Stimulated activated CD4-positive, alpha-beta T cell treated with anti-CD3 and anti-CD28 coated beads, TNF-alpha, amount 100 ng/mL, for 4 hours (primary cell): Measurements from ENCODE around the gene CARD18.
"Not testable (repeated sequence)": the region's sequence is repeated elsewhere in the genome, so short reads cannot be mapped to it uniquely, and the experiment has no call there.

Experiments
- DNase-seq, 3 experiments: peaks; one replicate each; pipeline ENCODE4 v3.0.0-alpha.2; 2020; ENCODE audit warnings: low read depth in 3 of 3

Gene CARD18

DNA sequence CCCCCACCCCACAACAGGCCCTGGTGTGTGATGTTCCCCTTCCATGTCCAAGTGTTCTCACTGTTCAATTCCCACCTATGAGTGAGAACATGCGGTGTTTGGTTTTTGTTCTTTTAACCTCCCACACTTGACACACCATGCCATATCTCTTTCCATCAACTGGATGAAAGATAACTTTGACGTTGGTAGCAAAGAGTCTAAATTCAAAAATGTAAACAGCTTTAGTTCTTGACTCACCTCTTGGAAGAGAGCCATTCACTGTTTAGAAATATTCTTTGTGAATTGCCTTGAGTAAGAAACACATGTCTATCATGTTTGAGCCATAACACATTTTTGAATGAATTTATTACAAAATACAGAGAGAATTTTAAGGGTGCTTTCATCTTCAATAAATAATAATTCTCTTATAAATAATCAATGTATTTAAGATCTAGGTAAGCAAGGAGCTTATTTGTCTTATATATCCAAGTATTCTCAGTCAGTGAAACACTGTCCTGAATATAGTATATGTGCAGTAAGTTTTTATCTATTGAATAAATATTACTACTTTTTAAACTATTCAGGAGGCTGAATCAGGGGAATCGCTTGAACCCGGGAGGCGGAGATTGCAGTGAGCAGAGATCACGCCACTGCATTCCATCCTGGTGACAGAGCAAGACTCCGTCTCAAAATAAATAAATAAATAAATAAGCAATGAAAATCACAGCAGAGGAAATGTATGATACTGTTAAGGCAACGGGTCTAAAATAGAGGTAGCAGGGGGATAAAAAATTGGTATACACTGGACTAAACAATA, 6.7 kb downstream of the CARD18 start:
- no peak for DNase-seq

DNA sequence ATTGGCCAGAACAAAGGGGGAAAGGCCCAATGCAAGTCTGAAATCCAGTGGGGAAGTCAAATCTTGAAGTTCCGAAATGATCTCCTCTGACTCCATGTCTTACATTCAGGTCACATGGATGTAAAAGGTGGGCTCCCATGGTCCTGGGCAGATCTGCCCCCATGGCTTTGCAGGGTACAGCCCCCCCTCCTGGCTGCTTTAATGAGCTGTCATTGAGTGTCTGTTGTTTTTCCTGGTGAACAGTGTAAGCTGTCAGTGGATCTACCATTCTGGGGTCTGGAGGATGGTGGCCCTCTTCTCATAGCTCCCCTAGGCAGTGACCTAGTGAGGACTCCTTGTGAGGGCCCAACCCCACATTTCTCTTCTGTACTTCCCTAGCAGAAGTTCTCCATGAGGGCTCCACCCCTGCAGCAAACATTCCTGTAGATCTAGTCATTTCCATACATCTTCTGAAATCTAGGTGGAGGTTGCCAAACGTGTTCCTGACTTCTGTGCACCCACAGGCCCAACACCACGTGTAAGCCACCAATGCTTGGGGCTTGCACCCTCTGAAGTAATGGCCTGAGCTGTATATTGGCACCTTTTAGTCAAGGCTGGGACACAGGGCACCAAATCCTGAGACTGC, 9.3 kb downstream of the CARD18 start:
- no peak for DNase-seq

DNA sequence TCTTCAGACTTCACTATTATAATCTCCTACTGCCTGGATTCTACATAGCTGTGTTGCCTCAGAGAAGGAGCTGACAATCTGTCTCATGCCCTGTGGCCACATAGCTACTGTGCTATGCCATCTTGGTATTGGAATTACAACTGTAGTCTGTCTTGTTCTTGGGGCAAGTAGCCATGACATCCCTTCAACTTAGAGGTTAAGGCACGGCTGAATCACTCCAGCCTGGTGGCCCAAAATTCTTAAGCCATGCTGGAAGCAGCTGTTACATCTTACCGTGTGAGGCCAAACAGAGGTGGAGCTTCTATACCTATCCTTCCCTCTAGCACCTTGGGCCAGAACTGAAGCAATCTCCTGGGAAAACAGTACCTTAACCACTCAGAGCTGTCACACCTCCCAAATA, 14.8 kb downstream of the CARD18 start:
- DNase-seq: no peak

DNA sequence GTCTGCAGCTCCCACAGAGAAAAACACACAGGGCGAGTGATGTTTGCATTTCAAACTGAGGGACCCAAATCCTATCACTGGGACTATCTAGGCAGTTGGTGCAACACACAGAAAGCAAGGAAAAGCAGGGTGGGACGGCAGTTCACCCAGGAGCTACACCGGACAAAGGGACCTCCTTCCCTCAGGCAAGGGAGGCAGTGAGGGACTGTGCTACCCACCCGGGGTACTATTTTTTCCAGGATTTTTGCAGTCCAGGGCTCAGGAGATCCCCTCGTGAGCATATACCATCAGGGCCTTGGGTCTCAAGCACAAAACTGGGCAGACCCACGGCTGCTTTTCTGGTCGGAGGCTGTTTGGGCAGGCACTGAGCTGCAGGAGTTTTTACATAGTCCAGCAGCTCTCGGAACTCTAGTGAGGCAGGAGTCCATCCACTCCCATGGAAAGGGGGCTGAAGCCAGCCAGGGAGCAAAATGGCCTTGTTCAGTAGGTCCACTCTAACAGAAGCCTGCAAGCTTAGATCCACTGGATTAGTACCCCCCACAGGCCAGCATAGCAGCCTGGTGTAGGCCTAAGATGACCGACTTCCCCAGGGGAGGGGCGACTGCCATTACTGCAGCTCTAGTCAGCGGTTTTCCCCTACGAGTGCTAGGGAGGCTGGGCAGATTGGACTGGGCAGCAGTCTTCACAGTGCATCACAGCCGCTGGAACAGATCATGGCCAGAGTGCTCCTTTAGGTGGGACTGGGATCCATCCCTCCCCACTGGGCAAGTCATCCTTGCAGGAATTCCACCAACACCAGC, 28.2 kb downstream of the CARD18 start:
- no peak for DNase-seq

DNA sequence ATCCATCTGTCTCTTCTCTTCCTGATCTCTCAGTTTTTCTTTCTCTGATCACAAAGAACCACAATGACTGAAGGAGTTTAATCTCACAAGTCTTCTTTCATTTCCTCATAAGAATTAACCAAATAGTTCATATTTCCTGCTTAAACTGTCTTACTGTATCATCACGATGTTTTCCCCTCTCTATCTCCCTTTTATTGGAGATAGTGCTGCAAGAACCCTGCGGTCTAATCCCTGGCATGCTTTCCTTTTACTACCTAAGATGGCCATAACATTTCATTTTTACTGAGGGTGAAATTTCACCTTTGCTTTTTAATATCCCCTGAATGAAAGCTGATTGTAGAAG, 28.9 kb downstream of the CARD18 start:
- no peak for DNase-seq

DNA sequence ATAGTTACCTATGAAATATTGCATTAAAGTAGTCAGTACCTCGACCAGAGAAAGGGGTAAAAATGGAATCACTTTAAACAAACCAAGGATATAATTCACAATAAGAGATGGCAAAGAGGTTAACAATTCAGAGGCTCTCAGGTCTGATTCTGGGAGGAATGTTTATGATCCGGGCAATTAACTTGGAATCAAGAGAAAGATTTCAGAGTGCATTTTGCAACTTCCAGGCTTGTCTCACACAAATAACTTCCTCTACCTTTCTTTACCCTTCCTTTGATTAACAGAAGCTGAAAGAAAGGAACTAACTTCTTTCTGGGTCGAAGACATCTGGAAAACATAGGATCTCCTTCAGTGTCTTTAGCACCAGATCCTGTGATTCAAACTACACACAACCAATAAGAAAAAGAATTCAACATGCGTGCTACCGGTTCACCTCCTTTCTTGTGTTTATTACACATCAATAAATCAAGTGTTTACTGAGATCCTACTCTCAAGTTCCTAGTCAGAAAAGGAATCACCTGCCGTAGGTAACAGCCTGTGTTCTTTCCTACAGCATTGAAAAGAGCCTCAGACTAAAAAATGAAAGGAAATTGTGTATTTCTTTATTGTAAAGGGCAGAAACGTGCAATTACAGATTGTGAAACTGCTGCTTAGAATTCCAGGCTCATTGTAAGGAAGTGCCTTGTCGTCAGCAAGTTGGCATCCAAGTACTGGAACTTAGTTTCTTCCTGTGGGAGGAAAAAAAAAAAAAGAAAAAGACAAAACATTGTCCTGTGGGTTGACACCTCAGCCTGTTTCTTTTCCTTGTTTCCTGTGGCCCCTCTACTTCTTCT, 29.5 kb downstream of the CARD18 start:
- DNase-seq: no peak

DNA sequence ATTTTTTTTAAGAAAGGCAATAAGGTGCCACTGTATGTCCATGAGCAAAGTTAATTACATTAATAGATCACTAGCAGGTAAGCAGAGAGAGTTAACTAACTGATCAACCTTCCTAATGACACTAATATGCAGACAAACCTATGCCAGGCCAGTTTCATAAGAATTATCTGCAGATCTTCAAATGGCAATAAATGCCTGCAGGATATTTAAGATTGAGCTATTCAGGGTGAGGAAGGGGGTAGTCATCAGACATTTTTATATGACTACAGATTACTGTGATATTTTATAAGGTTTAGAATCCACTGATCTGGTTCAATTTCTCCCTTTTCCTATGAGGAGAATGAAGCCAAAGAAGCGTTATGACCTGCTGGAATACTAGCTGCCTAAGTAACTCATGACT, 30.2 kb downstream of the CARD18 start:
- DNase-seq: no peak

DNA sequence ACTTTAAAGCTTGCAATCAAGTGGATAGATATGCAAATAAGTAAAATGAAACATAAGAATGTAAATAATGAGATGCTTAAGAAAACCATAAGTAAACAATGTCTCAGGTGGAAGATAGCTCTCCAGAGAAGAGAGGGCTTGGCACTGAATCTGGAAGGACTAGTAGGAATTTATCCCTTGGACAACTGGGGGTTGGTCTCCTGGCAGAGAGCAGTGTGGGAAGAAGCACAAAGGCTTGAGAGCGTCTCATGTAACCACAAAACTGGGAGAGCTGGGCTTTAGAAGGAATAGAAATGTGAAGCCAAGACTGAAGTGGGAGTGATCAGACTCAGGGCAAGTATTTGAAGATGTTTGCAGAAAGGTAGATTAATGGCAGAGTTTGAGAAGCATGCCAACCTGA, 31.3 kb downstream of the CARD18 start:
- no peak for DNase-seq

DNA sequence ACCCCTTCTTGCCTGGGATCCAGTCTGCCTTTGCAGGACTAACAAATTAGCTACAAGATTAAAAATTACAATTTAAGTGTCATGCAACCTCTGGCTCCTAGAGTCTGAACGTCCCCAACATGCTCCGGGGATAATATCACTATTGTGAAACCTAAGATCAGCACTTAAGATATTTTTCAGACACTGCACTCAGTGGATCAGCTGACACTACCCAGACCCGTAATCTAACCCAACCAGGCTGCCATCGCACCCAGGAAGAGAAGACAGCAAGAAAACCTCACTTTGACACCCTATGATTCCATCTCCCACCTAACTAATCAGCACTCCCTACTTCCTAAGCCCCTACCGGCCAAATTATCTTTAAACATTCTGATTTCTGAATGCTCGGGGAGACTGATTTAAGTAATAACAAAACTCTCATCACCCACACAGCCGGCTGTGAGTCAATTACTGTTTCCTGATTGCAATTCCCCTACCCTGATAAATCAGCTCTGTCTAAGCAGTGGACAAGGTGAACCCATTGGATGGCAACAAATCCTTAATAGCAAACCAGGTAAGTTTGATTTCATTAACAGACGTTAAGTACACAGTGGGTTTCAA, 32.2 kb downstream of the CARD18 start:
- DNase-seq: not testable (repeated sequence)

DNA sequence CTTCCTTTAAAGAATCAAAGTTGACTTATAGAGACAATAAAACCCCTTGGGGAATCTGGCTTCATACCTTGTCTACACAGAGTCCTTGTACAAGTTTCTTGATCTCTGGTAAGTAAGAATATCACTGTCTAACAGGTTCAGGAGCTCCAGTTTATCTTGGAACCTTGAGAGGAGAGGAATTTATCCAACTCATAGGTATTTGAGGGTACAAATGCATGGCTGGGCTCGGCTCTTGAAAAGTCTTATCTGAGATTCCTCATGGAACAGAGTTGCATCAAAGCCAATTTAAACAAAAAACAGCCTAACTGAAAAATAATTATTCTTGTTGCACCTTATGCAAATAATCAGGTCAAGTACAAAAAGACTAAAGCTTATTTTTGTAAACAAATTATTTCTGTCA, 33.4 kb downstream of the CARD18 start:
- DNase-seq: no peak

DNA sequence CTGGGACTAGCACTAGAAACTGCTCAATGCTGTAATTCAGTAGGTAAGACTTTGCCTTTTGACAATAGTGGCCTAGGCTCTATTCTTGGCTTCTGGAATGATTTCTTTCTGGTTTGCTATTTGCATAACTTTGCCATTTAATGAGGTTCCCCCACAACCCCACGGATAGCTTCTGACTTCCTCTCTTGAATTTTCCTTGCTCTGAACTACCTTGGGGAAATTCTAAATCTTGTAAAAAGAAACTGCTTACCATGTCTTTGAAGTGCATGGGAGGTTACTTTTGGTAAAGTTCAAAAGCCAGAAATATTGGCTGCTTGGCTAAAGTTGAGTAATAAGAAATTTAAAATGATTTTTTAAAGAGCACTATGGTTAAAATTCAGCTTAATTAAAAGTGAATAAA, 35.3 kb downstream of the CARD18 start:
- no peak for DNase-seq

DNA sequence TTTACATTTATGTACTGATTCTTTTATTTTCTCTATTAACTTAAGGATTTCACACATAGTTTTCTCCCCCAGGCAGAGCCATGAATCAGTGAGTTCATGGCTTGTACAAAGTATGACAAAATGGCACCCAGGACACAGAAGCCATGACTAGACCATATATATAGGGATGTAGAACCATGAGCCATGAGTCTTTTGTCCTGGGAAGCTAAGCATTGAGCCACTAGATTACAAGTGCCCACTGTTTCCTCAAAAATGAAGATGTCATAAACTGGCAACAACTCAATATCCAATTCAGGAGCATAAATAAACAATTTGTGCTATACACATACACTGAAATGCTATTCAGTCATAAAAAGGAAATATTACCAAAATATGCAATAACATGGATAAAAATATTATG, 36.2 kb downstream of the CARD18 start:
- no peak for DNase-seq

DNA sequence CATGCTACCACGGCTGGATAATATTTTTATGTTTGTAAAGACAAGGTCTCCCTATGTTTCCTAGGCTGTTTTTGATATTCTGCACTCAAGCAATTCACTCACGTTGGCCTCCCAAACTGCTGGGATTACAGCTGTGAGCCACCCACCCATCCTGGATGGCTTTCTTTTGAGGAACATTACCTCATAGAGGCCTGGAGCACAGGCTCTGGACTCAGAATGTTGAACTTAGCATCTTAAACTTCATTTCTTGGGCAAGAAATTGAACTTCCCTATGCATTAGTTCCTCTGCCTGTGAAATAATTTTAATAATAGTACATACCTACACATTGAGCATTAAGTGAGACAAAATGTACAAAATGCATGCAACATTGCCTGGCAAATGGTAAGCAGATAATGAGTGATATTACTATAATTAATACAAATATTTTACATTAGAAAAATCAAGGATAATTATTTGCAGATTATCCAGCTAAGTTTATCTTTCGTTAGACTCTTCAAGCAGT, 37.4 kb downstream of the CARD18 start:
- DNase-seq: not testable (repeated sequence)

DNA sequence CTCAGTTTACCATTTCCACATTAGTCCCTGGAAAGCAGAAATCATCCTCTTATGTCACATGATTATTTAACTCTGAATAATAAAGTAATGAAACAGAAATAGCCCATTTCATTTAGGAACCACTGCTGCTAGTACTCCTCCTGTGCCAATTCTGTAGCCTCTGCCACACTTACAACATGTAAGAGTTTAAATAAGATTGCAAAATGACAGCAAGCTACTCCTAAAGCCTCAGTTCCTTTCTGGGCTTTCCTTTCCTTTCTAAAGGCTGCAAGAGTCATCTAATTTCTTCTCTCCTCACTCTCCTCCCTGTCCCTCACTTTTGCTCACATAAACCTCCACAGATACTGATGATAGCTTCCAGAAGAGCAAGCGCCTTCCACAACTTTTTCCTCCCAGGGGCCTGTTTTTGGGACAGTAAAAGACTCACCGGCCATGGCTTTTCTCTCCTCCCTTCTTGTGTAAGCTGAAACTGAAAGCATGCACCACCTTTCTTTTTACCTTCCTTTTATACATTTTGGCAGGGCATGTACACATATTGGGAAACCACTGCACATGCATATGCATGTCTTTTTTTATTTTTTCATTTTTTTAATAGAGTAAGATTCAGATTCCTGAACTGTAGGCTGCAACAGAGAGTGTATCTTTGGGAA, 38.5 kb downstream of the CARD18 start:
- no peak for DNase-seq

DNA sequence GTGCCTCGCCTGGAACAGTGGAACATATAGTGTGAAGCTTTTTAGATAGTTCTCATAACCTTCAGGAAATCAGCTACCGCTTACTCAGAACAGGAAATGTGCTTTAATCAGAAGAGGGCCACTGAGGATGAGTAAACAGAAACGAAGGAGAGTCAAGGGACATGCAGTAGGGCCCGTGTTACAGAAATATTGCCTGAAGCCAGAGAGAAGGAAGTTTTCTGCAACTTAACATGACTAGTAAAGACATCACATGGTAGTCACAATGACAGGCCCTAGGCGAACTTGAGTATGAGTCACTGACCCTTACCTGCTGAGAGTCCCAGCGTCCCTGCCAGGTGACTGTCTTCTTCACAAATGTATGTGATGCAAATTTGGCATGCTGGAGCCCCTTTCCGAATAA, 39.4 kb downstream of the CARD18 start:
- no peak for DNase-seq

DNA sequence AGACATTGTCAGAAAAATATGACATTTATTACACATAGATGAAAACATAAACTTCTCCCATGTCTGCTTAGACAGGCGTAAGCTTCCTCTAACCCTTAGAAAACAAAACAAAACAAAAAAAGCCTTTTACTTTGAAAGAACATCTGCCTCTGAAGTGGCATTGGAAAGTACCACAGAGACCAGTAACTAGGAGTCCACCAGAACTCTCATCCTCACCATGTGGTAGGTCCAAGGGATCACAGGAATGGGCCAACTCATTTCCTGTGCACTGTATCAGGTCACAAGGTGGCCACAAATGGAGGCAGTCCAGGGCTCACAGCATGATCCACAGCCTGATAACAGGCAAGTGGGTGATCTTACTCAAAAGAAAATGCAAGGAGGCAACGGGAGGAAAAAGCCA, 40.0 kb downstream of the CARD18 start:
- not testable (repeated sequence) for DNase-seq

DNA sequence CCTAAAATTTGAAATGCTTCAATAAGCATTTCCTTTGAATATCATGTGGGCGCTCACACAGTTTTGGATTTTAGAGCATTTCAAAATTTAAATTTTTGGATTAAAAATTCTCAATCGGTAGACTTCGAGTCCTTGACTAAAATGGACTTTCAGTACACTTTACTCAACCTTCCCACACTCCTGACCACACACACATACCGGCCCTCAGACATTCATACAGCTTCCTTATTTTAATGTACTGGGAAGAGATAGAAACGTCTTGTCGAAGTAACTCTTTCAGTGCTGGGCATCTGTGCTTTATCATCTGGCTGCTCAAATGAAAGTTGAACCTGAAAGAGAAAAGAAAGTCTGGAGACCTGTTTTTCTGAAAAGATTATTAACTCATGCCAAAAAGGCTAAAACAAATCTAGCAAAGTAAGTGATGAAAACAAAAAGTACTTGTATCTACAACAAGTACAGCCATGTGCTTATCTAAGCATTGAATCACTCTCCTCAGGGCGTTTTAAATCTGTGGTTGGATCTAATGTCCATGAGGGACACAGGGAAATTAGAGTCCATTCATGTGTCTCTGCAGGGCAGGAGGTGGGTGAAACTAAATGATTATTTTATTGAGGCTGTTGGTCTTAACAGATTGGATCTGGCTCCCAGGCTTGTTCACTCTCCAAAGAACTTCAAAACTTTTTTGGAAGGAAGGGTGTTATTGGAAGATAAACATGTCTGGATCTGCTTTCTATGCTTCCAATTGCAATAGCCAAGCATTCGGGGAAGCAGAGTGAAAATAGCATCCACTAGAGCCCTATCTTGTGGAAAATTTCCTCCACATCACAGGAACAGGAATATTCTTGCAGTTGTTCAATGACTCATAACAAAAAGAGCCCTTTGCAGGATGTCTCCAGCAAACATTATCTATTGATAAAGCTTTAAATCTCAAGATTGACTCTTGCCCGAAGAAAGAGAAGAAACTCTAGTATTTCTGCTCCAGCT, 47.0 kb downstream of the CARD18 start:
- DNase-seq: no peak
